GM19238 (cell line): ENCODE results near the gene KRT2.

Source experiments
- DNase-seq: peaks from one replicate; pipeline ENCODE4 v3.0.0; 2011; ENCODE audit warnings: low spot score; ENCODE audit not compliant: insufficient read length

Gene KRT2

GRCh38 chr12:52643233-52644077 lies 8.6 kb downstream of the KRT2 start:
- DNase-seq, result no peak

- DNase-seq, result no peak
Observed at GRCh38 chr12:52641468-52641867, 10.5 kb downstream of the KRT2 start.

- DNase-seq, result no peak
Observed at GRCh38 chr12:52637299-52637698, 14.7 kb downstream of the KRT2 start.

- DNase-seq, result no peak
Observed at GRCh38 chr12:52636592-52637258, 15.3 kb downstream of the KRT2 start.

- no peak for DNase-seq
Observed at GRCh38 chr12:52636189-52636588, 15.8 kb downstream of the KRT2 start.

- no peak for DNase-seq
Observed at GRCh38 chr12:52634266-52635056, 17.6 kb downstream of the KRT2 start.

- no peak for DNase-seq
Observed at GRCh38 chr12:52633383-52633782, 18.6 kb downstream of the KRT2 start.

GRCh38 chr12:52632656-52633055 lies 19.4 kb downstream of the KRT2 start:
- no peak for DNase-seq

- DNase-seq, result no peak
Observed at GRCh38 chr12:52631676-52632459, 20.1 kb downstream of the KRT2 start.

GRCh38 chr12:52631264-52631663 lies 20.7 kb downstream of the KRT2 start:
- DNase-seq, result no peak

- DNase-seq, result no peak
Observed at GRCh38 chr12:52630599-52631200, 21.3 kb downstream of the KRT2 start.

GRCh38 chr12:52630008-52630500 lies 22.0 kb downstream of the KRT2 start:
- DNase-seq, result no peak

- DNase-seq, result no peak
Observed at GRCh38 chr12:52629281-52630007, 22.6 kb downstream of the KRT2 start.

- DNase-seq, result no peak
Observed at GRCh38 chr12:52628841-52629240, 23.2 kb downstream of the KRT2 start.

GRCh38 chr12:52628111-52628507 lies 23.9 kb downstream of the KRT2 start:
- DNase-seq, result no peak

- DNase-seq, result no peak
Observed at GRCh38 chr12:52627395-52628110, 24.5 kb downstream of the KRT2 start.

GRCh38 chr12:52622349-52622748 lies 29.7 kb downstream of the KRT2 start:
- DNase-seq, result no peak

GRCh38 chr12:52618866-52619265 lies 33.1 kb downstream of the KRT2 start:
- no peak for DNase-seq

GRCh38 chr12:52618216-52618615 lies 33.8 kb downstream of the KRT2 start, which contains the start of gene KRT73:
Gene KRT73, minus strand, starts transcription at chr12:52618559. Its CDS starts 35 bp downstream, at chr12:52618524.
- DNase-seq, result no peak
